ENCODE results near the gene ZBTB7C. TPM values are rescaled to one million over a fixed set of nuclear protein-coding genes. Genes with fewer than 3 reads are reported as not detected.

Gene ZBTB7C
- polyA plus RNA-seq, 1 donor (not counting 4 experiments of a cell fraction or from before 2014, with no cell fraction given) = 0.58 TPM

- H3K27ac ChIP-seq (ENCODE audit: control insufficient read depth, insufficient read depth, low read length) = no peak overlapping the region
- H3K4me2 ChIP-seq (ENCODE audit: control insufficient read depth, extremely low read depth, insufficient read depth, low read depth, low read length) = no peak overlapping the region
- no peaks in the 10 kb centered on the region for H4K20me1 ChIP-seq (ENCODE audit: control insufficient read depth, extremely low read depth, insufficient read depth, low read length)
- no peak overlapping the region for H2AFZ ChIP-seq (ENCODE audit: control insufficient read depth, low read length)
- FAIRE-seq (no peak), DNase-seq (ENCODE audit: low read depth, low spot score) (peak; percentile 28)
- H3K4me3 ChIP-seq (ENCODE audit: control insufficient read depth in 2 of 3, extremely low read depth in 1 of 3, insufficient read depth in 2 of 3, low read depth in 1 of 3, low read length in 3 of 3) = no peak overlapping the region
- H3K9me3 ChIP-seq (ENCODE audit: control insufficient read depth, low read depth, low read length) = no peaks in the 10 kb centered on the region
- no peaks in the 10 kb centered on the region for H3K9me1 ChIP-seq (ENCODE audit: control insufficient read depth, extremely low read depth, insufficient read depth, low read length)
- no peaks in the 10 kb centered on the region for H3K79me2 ChIP-seq (ENCODE audit: control insufficient read depth, insufficient read depth, low read length)
- TF ChIP-seq CTCF (optimal IDR thresholded peaks at IDR 0.05 in 1 of 3, IDR thresholded peaks at IDR 0.05 in 1 of 3, conservative IDR thresholded peaks at IDR 0.05 in 1 of 3; ENCODE audit: extremely low read depth in 1 of 3, insufficient read depth in 2 of 3, low read length in 3 of 3) (no peak), EZH2 (IDR thresholded peaks at IDR 0.05; ENCODE audit: low read length) (no peak)
- peaks cover 5% of the 10 kb centered on the region for H3K27me3 ChIP-seq (ENCODE audit: control insufficient read depth, extremely low read depth, insufficient read depth, low read length)
- no peaks in the 10 kb centered on the region for H3K36me3 ChIP-seq (ENCODE audit: control insufficient read depth in 2 of 2, extremely low read depth in 1 of 2, insufficient read depth in 2 of 2, low read length in 2 of 2)
- dilution Hi-C loops (cut with MboI; ENCODE audit: extremely low pct_ligation_motif_present, low sequenced_read_pairs) = no loop called here
- H3K9ac ChIP-seq (ENCODE audit: control insufficient read depth, extremely low read depth, insufficient read depth, low read length) = no peak overlapping the region
- H3K4me1 ChIP-seq (ENCODE audit: control insufficient read depth, extremely low read depth, insufficient read depth, low read length) = peaks cover 4% of the 10 kb centered on the region
Observed at GRCh38 chr18:48186131-48186766, 222.9 kb downstream of the ZBTB7C start.

GRCh38 chr18:48184118-48184517 is 225.1 kb downstream of the ZBTB7C start:
- H4K20me1 ChIP-seq (ENCODE audit: control insufficient read depth, extremely low read depth, insufficient read depth, low read length) = no peaks in the 10 kb centered on the region
- H3K27ac ChIP-seq (ENCODE audit: control insufficient read depth, insufficient read depth, low read length) = no peak overlapping the region
- H3K36me3 ChIP-seq (ENCODE audit: control insufficient read depth in 2 of 2, extremely low read depth in 1 of 2, insufficient read depth in 2 of 2, low read length in 2 of 2) = no peaks in the 10 kb centered on the region
- H3K4me2 ChIP-seq (ENCODE audit: control insufficient read depth, extremely low read depth, insufficient read depth, low read depth, low read length) = no peak overlapping the region
- H3K4me3 ChIP-seq (ENCODE audit: control insufficient read depth in 2 of 3, extremely low read depth in 1 of 3, insufficient read depth in 2 of 3, low read depth in 1 of 3, low read length in 3 of 3) = no peak overlapping the region
- no peak overlapping the region for H2AFZ ChIP-seq (ENCODE audit: control insufficient read depth, low read length)
- peaks cover 5% of the 10 kb centered on the region for H3K27me3 ChIP-seq (ENCODE audit: control insufficient read depth, extremely low read depth, insufficient read depth, low read length)
- no peak overlapping the region for H3K9ac ChIP-seq (ENCODE audit: control insufficient read depth, extremely low read depth, insufficient read depth, low read length)
- H3K4me1 ChIP-seq (ENCODE audit: control insufficient read depth, extremely low read depth, insufficient read depth, low read length) = peaks cover 4% of the 10 kb centered on the region
- no peak for TF ChIP-seq CTCF (optimal IDR thresholded peaks at IDR 0.05 in 1 of 3, IDR thresholded peaks at IDR 0.05 in 1 of 3, conservative IDR thresholded peaks at IDR 0.05 in 1 of 3; ENCODE audit: extremely low read depth in 1 of 3, insufficient read depth in 2 of 3, low read length in 3 of 3)
- FAIRE-seq (no peak), DNase-seq (ENCODE audit: low read depth, low spot score) (no peak)
- no peaks in the 10 kb centered on the region for H3K9me3 ChIP-seq (ENCODE audit: control insufficient read depth, low read depth, low read length)
- H3K79me2 ChIP-seq (ENCODE audit: control insufficient read depth, insufficient read depth, low read length) = no peaks in the 10 kb centered on the region
- no peaks in the 10 kb centered on the region for H3K9me1 ChIP-seq (ENCODE audit: control insufficient read depth, extremely low read depth, insufficient read depth, low read length)
- dilution Hi-C loops (cut with MboI; ENCODE audit: extremely low pct_ligation_motif_present, low sequenced_read_pairs) = no loop called here
